ENCODE measurements around the gene IL1RAPL1.

IL1RAPL1 gene

GRCh38 chrX:29834311-29834710 lies 1247.1 kb downstream of the IL1RAPL1 start:
- Histone ChIP-seq H3K27ac (ENCODE audit: insufficient read depth in 1 of 2, low read depth in 1 of 2, low read length in 2 of 2, poor library complexity in 1 of 2, severe bottlenecking in 2 of 2) (no peak overlapping the region), H3K4me1 (ENCODE audit: control extremely low read depth in 1 of 4, control insufficient read depth in 4 of 4, insufficient read depth in 4 of 4, low read length in 3 of 4) (no peaks in the 10 kb centered on the region), H3K9me3 (ENCODE audit: control extremely low read depth in 1 of 5, control insufficient read depth in 4 of 5, insufficient read depth in 2 of 5, low read depth in 1 of 5, low read length in 4 of 5) (no peaks in the 10 kb centered on the region), H3K36me3 (ENCODE audit: control insufficient read depth in 4 of 4, insufficient read depth in 4 of 4, low read length in 3 of 4) (no peaks in the 10 kb centered on the region), H3K4me3 (ENCODE audit: control insufficient read depth in 1 of 7, extremely low read depth in 1 of 7, insufficient read depth in 4 of 7, low read depth in 2 of 7, low read length in 6 of 7) (no peak overlapping the region), H3K27me3 (replicated peaks in 2 of 5; ENCODE audit: control insufficient read depth in 4 of 5, insufficient read depth in 5 of 5, low read length in 4 of 5) (no peaks in the 10 kb centered on the region)
- POLR2A ChIA-PET = no interaction called here
- no peak for DNase-seq
- WGBS (ENCODE audit: insufficient coverage) = no CpG with 5 or more reads among the region's 2 CpGs
- CTCF ChIA-PET = no interaction called here

- Histone ChIP-seq H3K4me1 (ENCODE audit: control extremely low read depth in 1 of 4, control insufficient read depth in 4 of 4, insufficient read depth in 4 of 4, low read length in 3 of 4) (no peaks in the 10 kb centered on the region), H3K27me3 (replicated peaks in 2 of 5; ENCODE audit: control insufficient read depth in 4 of 5, insufficient read depth in 5 of 5, low read length in 4 of 5) (no peaks in the 10 kb centered on the region), H3K4me3 (ENCODE audit: control insufficient read depth in 1 of 7, extremely low read depth in 1 of 7, insufficient read depth in 4 of 7, low read depth in 2 of 7, low read length in 6 of 7) (no peak overlapping the region), H3K27ac (ENCODE audit: insufficient read depth in 1 of 2, low read depth in 1 of 2, low read length in 2 of 2, poor library complexity in 1 of 2, severe bottlenecking in 2 of 2) (no peak overlapping the region), H3K9me3 (ENCODE audit: control extremely low read depth in 1 of 5, control insufficient read depth in 4 of 5, insufficient read depth in 2 of 5, low read depth in 1 of 5, low read length in 4 of 5) (no peaks in the 10 kb centered on the region), H3K36me3 (ENCODE audit: control insufficient read depth in 4 of 4, insufficient read depth in 4 of 4, low read length in 3 of 4) (no peaks in the 10 kb centered on the region)
- ChIA-PET POLR2A (no interaction called here), CTCF (no interaction called here)
- no peak for DNase-seq
These were observed 1247.5 kb downstream of the IL1RAPL1 start for GRCh38 chrX:29834764-29835163.

GRCh38 chrX:29841750-29842149 lies 1254.5 kb downstream of the IL1RAPL1 start:
- WGBS (ENCODE audit: insufficient coverage) = 83% methylated on average over 2 of the region's 3 CpGs
- Histone ChIP-seq H3K9me3 (ENCODE audit: control extremely low read depth in 1 of 5, control insufficient read depth in 4 of 5, insufficient read depth in 2 of 5, low read depth in 1 of 5, low read length in 4 of 5) (no peaks in the 10 kb centered on the region), H3K27me3 (replicated peaks in 2 of 5; ENCODE audit: control insufficient read depth in 4 of 5, insufficient read depth in 5 of 5, low read length in 4 of 5) (no peaks in the 10 kb centered on the region), H3K4me1 (ENCODE audit: control extremely low read depth in 1 of 4, control insufficient read depth in 4 of 4, insufficient read depth in 4 of 4, low read length in 3 of 4) (no peaks in the 10 kb centered on the region), H3K36me3 (ENCODE audit: control insufficient read depth in 4 of 4, insufficient read depth in 4 of 4, low read length in 3 of 4) (no peaks in the 10 kb centered on the region), H3K4me3 (ENCODE audit: control insufficient read depth in 1 of 7, extremely low read depth in 1 of 7, insufficient read depth in 4 of 7, low read depth in 2 of 7, low read length in 6 of 7) (no peak overlapping the region), H3K27ac (ENCODE audit: insufficient read depth in 1 of 2, low read depth in 1 of 2, low read length in 2 of 2, poor library complexity in 1 of 2, severe bottlenecking in 2 of 2) (no peak overlapping the region)
- ChIA-PET POLR2A (no interaction called here), CTCF (no interaction called here)
- DNase-seq = no peak

GRCh38 chrX:29842552-29842951 lies 1255.3 kb downstream of the IL1RAPL1 start:
- ChIA-PET CTCF (no interaction called here), POLR2A (no interaction called here)
- H3K27me3 ChIP-seq (replicated peaks in 2 of 5; ENCODE audit: control insufficient read depth in 4 of 5, insufficient read depth in 5 of 5, low read length in 4 of 5) = no peaks in the 10 kb centered on the region
- no peaks in the 10 kb centered on the region for H3K9me3 ChIP-seq (ENCODE audit: control extremely low read depth in 1 of 5, control insufficient read depth in 4 of 5, insufficient read depth in 2 of 5, low read depth in 1 of 5, low read length in 4 of 5)
- no peak overlapping the region for H3K4me3 ChIP-seq (ENCODE audit: control insufficient read depth in 1 of 7, extremely low read depth in 1 of 7, insufficient read depth in 4 of 7, low read depth in 2 of 7, low read length in 6 of 7)
- 77% methylated on average over 2 of the region's 4 CpGs for WGBS (ENCODE audit: insufficient coverage)
- H3K36me3 ChIP-seq (ENCODE audit: control insufficient read depth in 4 of 4, insufficient read depth in 4 of 4, low read length in 3 of 4) = no peaks in the 10 kb centered on the region
- H3K27ac ChIP-seq (ENCODE audit: insufficient read depth in 1 of 2, low read depth in 1 of 2, low read length in 2 of 2, poor library complexity in 1 of 2, severe bottlenecking in 2 of 2) = no peak overlapping the region
- DNase-seq = no peak
- H3K4me1 ChIP-seq (ENCODE audit: control extremely low read depth in 1 of 4, control insufficient read depth in 4 of 4, insufficient read depth in 4 of 4, low read length in 3 of 4) = no peaks in the 10 kb centered on the region

GRCh38 chrX:29851857-29852605 lies 1264.8 kb downstream of the IL1RAPL1 start:
- POLR2A ChIA-PET = no interaction called here
- H3K4me1 ChIP-seq (ENCODE audit: control extremely low read depth in 1 of 4, control insufficient read depth in 4 of 4, insufficient read depth in 4 of 4, low read length in 3 of 4) = no peaks in the 10 kb centered on the region
- H3K27ac ChIP-seq (ENCODE audit: insufficient read depth in 1 of 2, low read depth in 1 of 2, low read length in 2 of 2, poor library complexity in 1 of 2, severe bottlenecking in 2 of 2) = no peak overlapping the region
- no peak for DNase-seq
- 66% methylated on average over 3 of the region's 4 CpGs for WGBS (ENCODE audit: insufficient coverage)
- no peak overlapping the region for H3K4me3 ChIP-seq (ENCODE audit: control insufficient read depth in 1 of 7, extremely low read depth in 1 of 7, insufficient read depth in 4 of 7, low read depth in 2 of 7, low read length in 6 of 7)
- H3K9me3 ChIP-seq (ENCODE audit: control extremely low read depth in 1 of 5, control insufficient read depth in 4 of 5, insufficient read depth in 2 of 5, low read depth in 1 of 5, low read length in 4 of 5) = no peaks in the 10 kb centered on the region
- H3K27me3 ChIP-seq (replicated peaks in 2 of 5; ENCODE audit: control insufficient read depth in 4 of 5, insufficient read depth in 5 of 5, low read length in 4 of 5) = peaks cover 0 to 2% (median 0%) of the 10 kb centered on the region in 5 experiments
- H3K36me3 ChIP-seq (ENCODE audit: control insufficient read depth in 4 of 4, insufficient read depth in 4 of 4, low read length in 3 of 4) = no peaks in the 10 kb centered on the region
- CTCF ChIA-PET = no interaction called here

GRCh38 chrX:29852767-29853166 lies 1265.5 kb downstream of the IL1RAPL1 start:
- Histone ChIP-seq H3K4me1 (ENCODE audit: control extremely low read depth in 1 of 4, control insufficient read depth in 4 of 4, insufficient read depth in 4 of 4, low read length in 3 of 4) (no peaks in the 10 kb centered on the region), H3K27me3 (replicated peaks in 2 of 5; ENCODE audit: control insufficient read depth in 4 of 5, insufficient read depth in 5 of 5, low read length in 4 of 5) (peaks cover 0 to 2% (median 0%) of the 10 kb centered on the region in 5 experiments), H3K4me3 (ENCODE audit: control insufficient read depth in 1 of 7, extremely low read depth in 1 of 7, insufficient read depth in 4 of 7, low read depth in 2 of 7, low read length in 6 of 7) (no peak overlapping the region), H3K9me3 (ENCODE audit: control extremely low read depth in 1 of 5, control insufficient read depth in 4 of 5, insufficient read depth in 2 of 5, low read depth in 1 of 5, low read length in 4 of 5) (no peaks in the 10 kb centered on the region), H3K36me3 (ENCODE audit: control insufficient read depth in 4 of 4, insufficient read depth in 4 of 4, low read length in 3 of 4) (no peaks in the 10 kb centered on the region), H3K27ac (ENCODE audit: insufficient read depth in 1 of 2, low read depth in 1 of 2, low read length in 2 of 2, poor library complexity in 1 of 2, severe bottlenecking in 2 of 2) (no peak overlapping the region)
- ChIA-PET POLR2A (no interaction called here), CTCF (no interaction called here)
- DNase-seq = no peak

DNA sequence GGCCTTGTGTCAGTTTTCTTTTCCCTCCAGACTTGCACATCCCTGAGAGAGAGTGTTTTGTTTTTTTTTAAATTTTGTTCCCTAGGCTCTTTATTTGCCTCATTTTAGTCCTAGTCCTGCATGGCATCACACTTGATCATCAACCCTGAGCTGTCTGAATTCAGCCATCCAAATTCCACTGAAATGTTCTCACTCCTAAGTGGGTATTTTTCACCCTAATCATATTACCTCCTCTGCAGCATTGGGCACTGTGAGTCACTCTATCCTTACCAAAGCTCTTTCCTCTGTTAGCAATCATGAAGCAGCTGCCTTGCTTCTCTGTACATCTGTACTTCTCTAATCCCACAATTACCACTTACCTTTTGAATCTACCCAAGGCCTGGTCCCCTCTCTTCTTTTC lies 1271.5 kb downstream of the IL1RAPL1 start:
- no peak for DNase-seq
- Histone ChIP-seq H3K4me3 (ENCODE audit: control insufficient read depth in 1 of 7, extremely low read depth in 1 of 7, insufficient read depth in 4 of 7, low read depth in 2 of 7, low read length in 6 of 7) (no peak overlapping the region), H3K9me3 (ENCODE audit: control extremely low read depth in 1 of 5, control insufficient read depth in 4 of 5, insufficient read depth in 2 of 5, low read depth in 1 of 5, low read length in 4 of 5) (no peaks in the 10 kb centered on the region), H3K27ac (ENCODE audit: insufficient read depth in 1 of 2, low read depth in 1 of 2, low read length in 2 of 2, poor library complexity in 1 of 2, severe bottlenecking in 2 of 2) (no peak overlapping the region), H3K27me3 (replicated peaks in 2 of 5; ENCODE audit: control insufficient read depth in 4 of 5, insufficient read depth in 5 of 5, low read length in 4 of 5) (no peaks in the 10 kb centered on the region), H3K4me1 (ENCODE audit: control extremely low read depth in 1 of 4, control insufficient read depth in 4 of 4, insufficient read depth in 4 of 4, low read length in 3 of 4) (no peaks in the 10 kb centered on the region), H3K36me3 (ENCODE audit: control insufficient read depth in 4 of 4, insufficient read depth in 4 of 4, low read length in 3 of 4) (no peaks in the 10 kb centered on the region)
- POLR2A ChIA-PET = no interaction called here
- CTCF ChIA-PET = no interaction called here
